Measurements from ENCODE around the gene C2CD4A. TPM values are rescaled to one million over a fixed set of nuclear protein-coding genes. Genes with fewer than 3 reads are reported as not detected.

Gene C2CD4A
- total RNA-seq, 120 experiments from 2014 or later, result 0.13 to 4.2 (median 0.22) TPM; not detected in 81

Other genes with a start within 250 kb of the C2CD4A start
- gene VPS13C, start 6.5 kb upstream of the C2CD4A start, total RNA-seq, result 100 to 1,000 TPM in 114 of 120 experiments, 10 to 100 TPM in 6; 73.1 to 167 (median 126) TPM
- 1 to 10 TPM in 44 of 120 experiments, under 1 TPM in 49, not detected in 27; 0.29 to 8.2 (median 0.96) TPM for gene C2CD4B, start 98.3 kb downstream of the C2CD4A start, total RNA-seq